GM12892 (cell line): Measurements from ENCODE around the gene RNF213.
"Not testable (repeated sequence)": the region's sequence is repeated elsewhere in the genome, so short reads cannot be mapped to it uniquely, and the experiment has no call there.

ENCODE experiments used
- DNase-seq: peaks from one replicate; pipeline ENCODE4 v3.0.0; 2011; ENCODE audit not compliant: insufficient read length
- FAIRE-seq: peaks from 2 replicates; lab custom pipeline; 2011; peaks lifted over from hg19 to GRCh38; lab: Jason Lieb, UNC
- POLR2A ChIP-seq: IDR thresholded peaks from 2 replicates; pipeline ENCODE4 v1.6.1; 2011; ENCODE audit warnings: low read depth, low read length, control low read depth
- POLR2AphosphoS5 ChIP-seq: IDR thresholded peaks from 2 replicates; pipeline ENCODE4 v1.6.1; 2011; ENCODE audit warnings: low read depth, low read length, control low read depth
- TAF1 ChIP-seq: IDR thresholded peaks from 2 replicates; pipeline ENCODE4 v1.6.1; 2011; ENCODE audit warnings: low read depth, mild to moderate bottlenecking, control low read depth, low read length, borderline replicate concordance

Gene RNF213

GRCh38 chr17:80308692-80309517 lies 48.3 kb downstream of the RNF213 start:
- DNase-seq, result no peak
- TF ChIP-seq POLR2A (no peak), TAF1 (no peak), POLR2AphosphoS5 (no peak)
- FAIRE-seq, result peak; percentile 33

DNA sequence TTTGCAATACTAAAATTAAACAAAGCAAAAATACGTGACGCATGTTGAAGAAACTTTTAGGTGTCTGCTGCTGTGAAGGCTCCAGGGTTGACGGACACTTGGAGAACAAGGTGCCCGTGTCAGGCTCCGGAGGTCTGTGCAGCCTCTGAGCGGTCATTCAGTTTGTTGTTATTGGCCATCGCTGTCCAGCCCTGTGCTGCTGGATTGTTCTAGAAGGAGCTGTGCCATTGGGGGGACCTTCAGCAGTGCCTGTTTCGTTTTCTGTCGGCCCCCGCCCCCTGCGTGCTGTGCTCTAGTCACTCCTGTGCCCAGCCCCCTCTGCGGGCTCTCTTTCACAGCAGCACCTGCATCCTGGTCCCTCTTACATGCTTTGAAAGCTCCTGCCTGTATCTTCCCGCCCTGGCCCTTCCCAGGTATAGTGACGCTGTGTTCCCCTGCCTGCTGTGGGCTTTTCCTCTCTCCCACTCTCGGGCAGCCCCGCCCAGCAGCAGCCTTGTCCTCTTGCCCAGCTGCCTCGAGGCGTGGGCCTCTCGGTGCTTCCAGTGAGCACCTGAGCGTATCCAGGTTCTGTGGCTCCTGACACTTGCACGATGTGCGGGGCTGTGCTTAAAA lies 50.7 kb downstream of the RNF213 start:
- DNase-seq, result no peak
- no peak for FAIRE-seq
- TF ChIP-seq TAF1 (no peak), POLR2A (no peak), POLR2AphosphoS5 (no peak)

DNA sequence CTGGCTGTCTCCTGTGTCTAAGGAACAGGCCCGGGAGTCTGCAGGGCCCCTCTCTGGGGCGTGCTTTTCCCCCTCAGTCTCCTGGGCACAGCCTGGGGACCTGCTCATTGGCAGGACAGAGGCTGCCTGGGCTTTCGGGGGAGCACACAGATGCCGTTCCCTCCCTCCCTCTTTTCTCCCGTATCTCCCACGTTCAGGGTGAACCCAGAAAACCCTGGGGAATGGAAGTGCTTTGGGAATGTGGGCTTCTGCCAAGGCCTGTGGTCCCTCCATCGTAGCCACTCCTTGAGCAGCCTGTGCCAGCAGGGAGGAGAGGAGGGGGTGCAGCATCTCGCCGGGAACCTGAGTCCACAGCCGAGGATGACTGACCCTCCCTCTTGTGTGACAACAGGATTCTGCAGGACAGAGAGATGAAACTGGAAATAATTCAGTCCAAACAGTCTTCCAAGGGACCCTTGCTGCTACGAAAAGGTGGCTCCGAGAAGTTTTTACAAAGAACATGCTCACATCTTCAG lies 52.0 kb downstream of the RNF213 start:
- DNase-seq (no peak), FAIRE-seq (no peak)
- no peak for TF ChIP-seq TAF1
- no peak for TF ChIP-seq POLR2A
- TF ChIP-seq POLR2AphosphoS5, result no peak

GRCh38 chr17:80313160-80313829 lies 52.6 kb downstream of the RNF213 start:
- DNase-seq (no peak), FAIRE-seq (no peak)
- TF ChIP-seq POLR2A, result no peak
- TF ChIP-seq POLR2AphosphoS5, result no peak
- no peak for TF ChIP-seq TAF1

DNA sequence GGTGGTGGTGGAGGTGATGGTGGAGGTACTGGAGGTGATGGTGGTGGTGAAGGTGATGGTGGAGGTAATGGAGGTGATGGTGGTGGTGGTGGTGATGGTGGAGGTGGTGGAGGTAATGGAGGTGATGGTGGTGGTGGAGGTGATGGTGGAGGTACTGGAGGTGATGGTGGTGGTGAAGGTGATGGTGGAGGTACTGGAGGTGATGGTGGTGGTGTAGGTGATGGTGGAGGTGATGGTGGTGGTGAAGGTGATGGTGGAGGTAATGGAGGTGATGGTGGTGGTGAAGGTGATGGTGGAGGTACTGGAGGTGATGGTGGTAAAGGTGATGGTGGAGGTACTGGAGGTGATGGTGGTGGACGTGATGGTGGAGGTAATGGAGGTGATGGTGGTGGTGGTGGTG lies 53.3 kb downstream of the RNF213 start:
- not testable (repeated sequence) for DNase-seq, FAIRE-seq

DNA sequence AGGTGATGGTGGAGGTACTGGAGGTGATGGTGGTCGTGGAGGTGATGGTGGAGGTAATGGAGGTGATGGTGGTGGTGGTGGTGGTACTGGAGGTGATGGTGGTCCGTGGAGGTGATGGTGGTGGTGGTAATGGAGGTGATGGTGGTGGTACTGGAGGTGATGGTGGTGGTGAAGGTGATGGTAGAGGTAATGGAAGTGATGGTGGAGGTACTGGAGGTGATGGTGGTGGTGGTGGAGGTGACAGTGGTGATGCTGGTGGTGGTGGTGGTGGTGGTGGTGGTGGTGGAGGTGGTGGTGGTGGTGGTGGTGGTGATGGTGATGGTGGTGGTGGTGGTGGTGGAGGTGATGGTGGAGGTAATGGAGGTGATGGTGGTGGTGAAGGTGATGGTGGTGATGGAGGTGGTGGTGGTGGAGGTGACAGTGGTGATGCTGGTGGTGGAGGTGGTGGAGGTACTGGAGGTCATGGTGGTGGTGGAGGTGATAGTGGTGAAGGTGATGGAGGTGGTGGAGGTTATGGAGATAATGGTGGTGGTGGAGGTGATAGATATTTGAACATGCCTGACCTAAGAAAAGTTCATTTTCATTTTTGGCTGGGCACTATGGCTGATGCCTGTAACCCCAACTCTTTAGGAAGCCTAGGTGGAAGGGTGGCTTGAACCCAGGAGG lies 55.0 kb downstream of the RNF213 start:
- no peak for TF ChIP-seq TAF1
- TF ChIP-seq POLR2AphosphoS5, result no peak
- TF ChIP-seq POLR2A, result no peak
- DNase-seq, result no peak
- FAIRE-seq, result no peak

DNA sequence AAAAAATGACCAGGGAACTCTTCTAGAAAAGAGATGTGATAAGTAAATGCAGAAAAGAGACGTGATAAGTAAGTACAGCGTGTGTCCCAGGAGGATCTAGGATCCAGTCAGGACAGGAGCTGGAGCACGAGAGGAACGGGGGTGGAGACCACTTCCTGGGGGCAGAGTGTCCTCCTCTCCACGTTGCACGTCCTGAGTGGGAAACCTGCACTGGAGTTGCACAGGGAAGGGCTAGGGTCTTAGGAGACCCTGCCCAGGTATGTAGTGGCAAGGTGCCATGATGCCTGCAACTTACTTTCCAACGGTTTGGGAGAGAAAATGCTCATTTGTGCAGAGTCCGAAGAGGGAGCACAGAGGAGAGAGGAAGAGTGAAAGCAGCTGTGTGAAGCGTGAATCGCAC lies 55.8 kb downstream of the RNF213 start:
- FAIRE-seq, result no peak
- TF ChIP-seq TAF1 (no peak), POLR2A (no peak), POLR2AphosphoS5 (no peak)
- DNase-seq, result no peak

- no peak for TF ChIP-seq POLR2AphosphoS5
- no peak for DNase-seq
- no peak for FAIRE-seq
These were observed 56.5 kb downstream of the RNF213 start for GRCh38 chr17:80316927-80317705.

GRCh38 chr17:80317706-80317980 lies 57.0 kb downstream of the RNF213 start:
- TF ChIP-seq POLR2AphosphoS5, result no peak
- no peak for TF ChIP-seq TAF1
- TF ChIP-seq POLR2A, result no peak
- FAIRE-seq, result no peak
- DNase-seq, result no peak

- DNase-seq, result no peak
- no peak for FAIRE-seq
- TF ChIP-seq POLR2A, result no peak
- no peak for TF ChIP-seq TAF1
- no peak for TF ChIP-seq POLR2AphosphoS5
These were observed 57.5 kb downstream of the RNF213 start for GRCh38 chr17:80318166-80318565.

GRCh38 chr17:80319262-80319998 lies 58.8 kb downstream of the RNF213 start:
- FAIRE-seq (no peak), DNase-seq (no peak)
- TF ChIP-seq TAF1 (no peak), POLR2AphosphoS5 (no peak), POLR2A (no peak)
